SK-N-SH (cell line): ENCODE measurements around the gene IL17RC. TPM values are rescaled to one million over a fixed set of nuclear protein-coding genes. Genes with fewer than 3 reads are reported as not detected.

Experiments used
- CTCF ChIA-PET: fragments of 300-600, 350-600 bp; formaldehyde crosslinking; extraction: SDS; loops from one replicate; lab custom pipeline; 2021; lab: Yijun Ruan, JAX
- POLR2A ChIA-PET: fragments of 350-600 bp; sonication (Branson Sonifier 250); formaldehyde crosslinking; extraction: SDS; loops from one replicate; lab custom pipeline; 2020; ENCODE audit warnings: antibody characterized with exemption, inconsistent platforms; lab: Yijun Ruan, JAX
- DNase-seq: peaks from one replicate; pipeline ENCODE4 v3.0.0; 2012
- H2AFZ ChIP-seq: fragments of 200-600 bp; sonication (generic); 2 replicates; pipeline ENCODE4 v1.8.1; 2016; ENCODE audit warnings: antibody characterized with exemption, mild to moderate bottlenecking, low read depth
- H3F3A ChIP-seq: fragments of 200-600 bp; sonication (generic); replicated peaks from 2 replicates; pipeline ENCODE3; 2016; ENCODE audit warnings: antibody characterized with exemption, mild to moderate bottlenecking; ENCODE audit not compliant: insufficient read depth
- H3K27ac ChIP-seq, 2 experiments: fragments of 200-500 bp in 1 of 2; fragments of 200-600 bp in 1 of 2; sonication (Bioruptor generic) in 1 of 2; sonication (generic), shearing (Covaris generic) in 1 of 2; 2 replicates each; pipeline versions ENCODE4 v1.5.1 to v1.6.1; 2014 to 2016; ENCODE audit warnings: low read depth in 2 of 2, inconsistent platforms in 1 of 2, low read length in 1 of 2, mild to moderate bottlenecking in 1 of 2, mixed read lengths in 1 of 2
- H3K27me3 ChIP-seq: fragments of 200-600 bp; sonication (generic), shearing (Covaris generic); 2 replicates; pipeline ENCODE4 v1.6.1; 2016; ENCODE audit warnings: mixed run types; ENCODE audit not compliant: insufficient read depth
- H3K36me3 ChIP-seq, 2 experiments: fragments of 200-500 bp in 1 of 2; fragments of 200-600 bp in 1 of 2; sonication (Bioruptor generic) in 1 of 2; sonication (generic) in 1 of 2; replicated peaks in 1 of 2; 2 replicates each; pipeline versions ENCODE3 to v1.5.1; 2014 to 2016; ENCODE audit warnings: low read length in 1 of 2, mild to moderate bottlenecking in 1 of 2; ENCODE audit not compliant: insufficient read depth in 2 of 2, control insufficient read depth in 1 of 2
- H3K4me1 ChIP-seq, 2 experiments: fragments of 200-500 bp in 1 of 2; fragments of 200-600 bp in 1 of 2; sonication (Bioruptor generic) in 1 of 2; sonication (generic), shearing (Covaris generic) in 1 of 2; 2 replicates each; pipeline versions ENCODE4 v1.5.1 to v1.6.1; 2014 to 2016; ENCODE audit warnings: low read depth in 1 of 2, low read length in 1 of 2, mixed run types in 1 of 2; ENCODE audit not compliant: insufficient read depth in 2 of 2, control insufficient read depth in 1 of 2
- H3K4me2 ChIP-seq: fragments of 200-600 bp; sonication (generic), shearing (Covaris generic); 2 replicates; pipeline ENCODE4 v1.6.1; 2017; ENCODE audit warnings: mixed run types
- H3K4me3 ChIP-seq, 2 experiments: fragments of 200-500 bp in 1 of 2; fragments of 200-600 bp in 1 of 2; sonication (Bioruptor generic) in 1 of 2; sonication (generic), shearing (Covaris generic) in 1 of 2; 2 replicates each; pipeline versions ENCODE4 v1.5.1 to v1.8.1; 2014 to 2016; ENCODE audit warnings: low read depth in 2 of 2, inconsistent platforms in 1 of 2, low read length in 1 of 2, mild to moderate bottlenecking in 1 of 2, mixed read lengths in 1 of 2, moderate library complexity in 1 of 2
- H3K79me2 ChIP-seq: fragments of 200-600 bp; sonication (generic); 2 replicates; pipeline ENCODE4 v1.8.1; 2017; ENCODE audit warnings: mild to moderate bottlenecking; ENCODE audit not compliant: insufficient read depth
- H3K9ac ChIP-seq: fragments of 200-600 bp; sonication (generic); 2 replicates; pipeline ENCODE4 v1.6.1; 2017; ENCODE audit warnings: mixed run types
- H3K9me2 ChIP-seq: fragments of 200-600 bp; sonication (generic); 2 replicates; pipeline ENCODE4 v1.6.1; 2017; ENCODE audit warnings: mixed run types
- H3K9me3 ChIP-seq: fragments of 200-600 bp; sonication (generic); 2 replicates; pipeline ENCODE4 v1.6.1; 2017; ENCODE audit warnings: mixed run types, mild to moderate bottlenecking, moderate library complexity
- H4K20me1 ChIP-seq: fragments of 200-600 bp; sonication (generic); 2 replicates; pipeline ENCODE4 v1.6.1; 2017; ENCODE audit warnings: mild to moderate bottlenecking, mixed run types; ENCODE audit not compliant: insufficient read depth
- EP300 ChIP-seq, 2 experiments: IDR thresholded peaks; 2 replicates each; pipeline versions ENCODE4 v1.4.0 to v1.6.1; 2012; ENCODE audit warnings: borderline replicate concordance in 1 of 2, low read depth in 1 of 2, low read length in 1 of 2
- EZH2phosphoT487 ChIP-seq: fragments of 200-600 bp; sonication (generic); IDR thresholded peaks from 2 replicates; pipeline ENCODE4 v1.6.1; 2017; ENCODE audit warnings: low read depth, mixed run types, mild to moderate bottlenecking, antibody characterized with exemption, moderate library complexity, borderline replicate concordance
- FOXJ3 ChIP-seq: sonication (generic); formaldehyde crosslinking; IDR thresholded peaks from 2 replicates; pipeline ENCODE4 v1.5.1; 2020; ENCODE audit warnings: mild to moderate bottlenecking, missing genetic modification reagents
- FOXM1 ChIP-seq: IDR thresholded peaks from 2 replicates; pipeline ENCODE4 v1.4.0; 2012; ENCODE audit warnings: low read depth, mild to moderate bottlenecking
- MEF2A ChIP-seq: IDR thresholded peaks from 2 replicates; pipeline ENCODE4 v1.4.0; 2012; ENCODE audit warnings: low read depth, borderline replicate concordance
- MXI1 ChIP-seq: IDR thresholded peaks from 2 replicates; pipeline ENCODE4 v1.6.1; 2012; ENCODE audit warnings: mild to moderate bottlenecking, low read depth, low read length, improper control_type of control experiment
- RAD21 ChIP-seq: IDR thresholded peaks from 2 replicates; pipeline ENCODE4 v1.6.1; 2012; ENCODE audit warnings: mild to moderate bottlenecking, low read length
- RCOR1 ChIP-seq: fragments of 150-350 bp; IDR thresholded peaks from 2 replicates; pipeline ENCODE4 v1.6.1; 2017; ENCODE audit warnings: antibody characterized with exemption, low read length
- REST ChIP-seq: IDR thresholded peaks from 2 replicates; pipeline ENCODE4 v1.6.1; 2012; ENCODE audit warnings: mild to moderate bottlenecking, low read depth, low read length, moderate library complexity
- RFX5 ChIP-seq: IDR thresholded peaks from 2 replicates; pipeline ENCODE4 v1.6.1; 2012; ENCODE audit warnings: mild to moderate bottlenecking, improper control_type of control experiment, low read length
- RXRA ChIP-seq: IDR thresholded peaks from 2 replicates; pipeline ENCODE4 v1.4.0; 2012; ENCODE audit warnings: low read depth, mild to moderate bottlenecking, borderline replicate concordance
- SIN3A ChIP-seq: IDR thresholded peaks from 2 replicates; pipeline ENCODE4 v1.6.1; 2012; ENCODE audit warnings: low read depth, mild to moderate bottlenecking, low read length, moderate library complexity, borderline replicate concordance
- SMC3 ChIP-seq: IDR thresholded peaks from 2 replicates; pipeline ENCODE4 v1.6.1; 2012; ENCODE audit warnings: low read depth, low read length, improper control_type of control experiment
- TAF1 ChIP-seq: IDR thresholded peaks from 2 replicates; pipeline ENCODE4 v1.6.1; 2012; ENCODE audit warnings: low read depth, mild to moderate bottlenecking, low read length, moderate library complexity, borderline replicate concordance
- TCF12 ChIP-seq: IDR thresholded peaks from 2 replicates; pipeline ENCODE4 v1.4.0; 2012
- TEAD4 ChIP-seq: IDR thresholded peaks from 2 replicates; pipeline ENCODE4 v1.4.0; 2012; ENCODE audit warnings: mild to moderate bottlenecking, borderline replicate concordance; ENCODE audit not compliant: insufficient read depth
- USF1 ChIP-seq: IDR thresholded peaks from 2 replicates; pipeline ENCODE4 v1.4.0; 2012; ENCODE audit warnings: low read depth, borderline replicate concordance
- USF2 ChIP-seq: fragments of 150-350 bp; IDR thresholded peaks from 2 replicates; pipeline ENCODE4 v1.6.1; 2017; ENCODE audit warnings: antibody characterized with exemption, low read length, low read depth, borderline replicate concordance
- YY1 ChIP-seq: IDR thresholded peaks from 2 replicates; pipeline ENCODE4 v1.4.0; 2012; ENCODE audit warnings: low read depth, mild to moderate bottlenecking
- WGBS: methylation state at CpG from one replicate; pipeline ENCODE4 v1.1.6; 2017; ENCODE audit warnings: low lambda C conversion rate; 5-methylcytosine and 5-hydroxymethylcytosine counted together
- polyA plus RNA-seq, 3 experiments: library from polyadenylated mRNA; depleted of rRNA; stranded (reverse); fragments of >200 nt; gene quantifications; 2 replicates each; pipeline ENCODE4 v1.2.3, GENCODE V29; 2012

IL17RC gene
- polyA plus RNA-seq, 1 of the 3 experiments (the other 2 are of a cell fraction), result 17.3 TPM

- H3K9ac ChIP-seq, result no peak overlapping the region
- no peak for DNase-seq
- no peak overlapping the region for H2AFZ ChIP-seq
- H3K27ac ChIP-seq, result no peak overlapping the region
- H3K79me2 ChIP-seq, result peaks cover 31% of the 10 kb centered on the region
- POLR2A ChIA-PET, result no interaction called here
- CTCF ChIA-PET, result no interaction called here
- no peak overlapping the region for H3K4me2 ChIP-seq
- H3K9me3 ChIP-seq, result no peaks in the 10 kb centered on the region
- no peaks in the 10 kb centered on the region for H3K27me3 ChIP-seq
- no peak overlapping the region for H3K4me3 ChIP-seq
- H4K20me1 ChIP-seq, result 0 out of 2 replicates have a peak, but pooled peaks cover under 1% of the 10 kb centered on the region
- H3K9me2 ChIP-seq, result no peaks in the 10 kb centered on the region
- 93% methylated on average over 3 of the region's 3 CpGs for WGBS
- no peak for TF ChIP-seq FOXJ3
- no peak for TF ChIP-seq REST
- TF ChIP-seq RCOR1, result no peak
- no peak for TF ChIP-seq YY1
- no peak for TF ChIP-seq RAD21
- no peak for TF ChIP-seq TAF1
- TF ChIP-seq TCF12, result no peak
- TF ChIP-seq SIN3A, result no peak
- TF ChIP-seq USF1, result no peak
- TF ChIP-seq TEAD4, result no peak
- no peak for TF ChIP-seq USF2
- TF ChIP-seq MXI1, result no peak
- no peak for TF ChIP-seq RXRA
- H3F3A ChIP-seq, result peaks cover 28% of the 10 kb centered on the region
- peaks cover 9 to 14% of the 10 kb centered on the region in 2 experiments; a peak in 2 of 4 replicates for H3K4me1 ChIP-seq
- H3K36me3 ChIP-seq, result peaks cover 7 to 13% of the 10 kb centered on the region in 2 experiments
Measured at GRCh38 chr3:9888540-9888939, 28.4 kb upstream of the IL17RC start.

GRCh38 chr3:9889405-9889804 lies 27.5 kb upstream of the IL17RC start:
- no peak for DNase-seq
- no peaks in the 10 kb centered on the region for H3K27me3 ChIP-seq
- peaks cover 7% of the 10 kb centered on the region; the same call in 1 of the 2 replicates for H4K20me1 ChIP-seq
- TF ChIP-seq MEF2A (no peak), RFX5 (no peak), EP300 (IDR thresholded peaks at IDR 0.05; ENCODE audit: borderline replicate concordance in 1 of 2, low read depth in 1 of 2, low read length in 1 of 2) (no peak), SMC3 (no peak), FOXJ3 (no peak), FOXM1 (no peak), RCOR1 (no peak), TCF12 (no peak), RXRA (no peak), EZH2phosphoT487 (no peak)
- H3K79me2 ChIP-seq, result peaks cover 34% of the 10 kb centered on the region
- H3K9ac ChIP-seq, result no peak overlapping the region
- WGBS, result 75% methylated on average over 5 of the region's 5 CpGs
- H3K9me3 ChIP-seq, result no peaks in the 10 kb centered on the region
- H3K4me2 ChIP-seq, result no peak overlapping the region
- ChIA-PET CTCF (interaction anchor here (1.2 kb wide), 1 partner anchor 24 kb away, joined by 4 read pairs; no protein-coding TSS in a partner anchor), POLR2A (no interaction called here)
- peaks cover 9% of the 10 kb centered on the region in 2 experiments; a peak in 2 of 4 replicates for H3K4me1 ChIP-seq
- H3F3A ChIP-seq, result peaks cover 29% of the 10 kb centered on the region
- no peak overlapping the region for H2AFZ ChIP-seq
- H3K4me3 ChIP-seq, result no peak overlapping the region
- no peak overlapping the region for H3K27ac ChIP-seq
- peaks cover 13 to 19% of the 10 kb centered on the region in 2 experiments for H3K36me3 ChIP-seq
- no peaks in the 10 kb centered on the region for H3K9me2 ChIP-seq
